ENCODE results near the gene C1orf232. TPM values are rescaled to one million over a fixed set of nuclear protein-coding genes. Genes with fewer than 3 reads are reported as not detected.

Gene C1orf232
- total and polyA plus RNA-seq, 2 donors (not counting 3 experiments of a cell fraction or from before 2014, with no cell fraction given): not detected

- Histone ChIP-seq H3K27ac (ENCODE audit: insufficient read depth, low read depth, low read length) (no peak overlapping the region), H3K9me3 (replicated peaks; ENCODE audit: control insufficient read depth, insufficient read depth, low read length) (no peaks in the 10 kb centered on the region), H4K20me1 (replicated peaks; ENCODE audit: control insufficient read depth, extremely low read depth, insufficient read depth, low read length) (no peaks in the 10 kb centered on the region), H3K79me2 (ENCODE audit: control insufficient read depth, insufficient read depth, low read length) (no peaks in the 10 kb centered on the region), H3K4me3 (replicated peaks in 1 of 3; ENCODE audit: insufficient read depth in 1 of 3, low read depth in 1 of 3, low read length in 3 of 3) (no peak overlapping the region), H3K9ac (replicated peaks; ENCODE audit: extremely low read depth, insufficient read depth, low read length) (no peak overlapping the region), H3K27me3 (ENCODE audit: control insufficient read depth in 2 of 2, insufficient read depth in 2 of 2, low read length in 2 of 2) (peaks cover 0 to 3% of the 10 kb centered on the region in 2 experiments), H3K4me1 (ENCODE audit: control insufficient read depth, extremely low read depth, insufficient read depth, low read length) (no peaks in the 10 kb centered on the region), H3K9me1 (replicated peaks; ENCODE audit: control insufficient read depth, extremely low read depth, insufficient read depth, low read length) (no peaks in the 10 kb centered on the region), H3K36me3 (ENCODE audit: control insufficient read depth in 2 of 2, extremely low read depth in 1 of 2, insufficient read depth in 2 of 2, low read length in 2 of 2) (no peaks in the 10 kb centered on the region), H2AFZ (ENCODE audit: low read depth, low read length) (no peak overlapping the region), H3K4me2 (ENCODE audit: insufficient read depth, low read length) (no peak overlapping the region)
- dilution Hi-C loops (cut with MboI; ENCODE audit: extremely low pct_ligation_motif_present, low sequenced_read_pairs) (no loop called here), intact Hi-C loops (cut with micrococcal nuclease) (no loop called here)
- CTCF ChIA-PET: interaction anchor here (1.1 to 2.6 kb wide), 5 partner anchors 20 to 228 kb away, joined by 3 to 12 read pairs (median 8); partner anchors contain the start of genes CEP85 and ZNF593
- FAIRE-seq (no peak), DNase-seq (ENCODE audit: low read depth, low spot score) (no peak)
- TF ChIP-seq GATA2 (IDR thresholded peaks at IDR 0.05; ENCODE audit: insufficient read depth, insufficient read length, low read depth, low read length) (no peak), CTCF (IDR thresholded peaks at IDR 0.05; ENCODE audit: extremely low read depth in 1 of 2, insufficient read depth in 1 of 2, low read depth in 1 of 2, low read length in 2 of 2) (no peak), JUN (IDR thresholded peaks at IDR 0.05; ENCODE audit: borderline replicate concordance, insufficient read depth, insufficient read length, low read depth) (no peak), POLR2A (IDR thresholded peaks at IDR 0.05; ENCODE audit: low read depth, low read length) (no peak), MYC (IDR thresholded peaks at IDR 0.05; ENCODE audit: low read depth, low read length) (no peak), FOS (IDR thresholded peaks at IDR 0.05; ENCODE audit: borderline replicate concordance, insufficient read depth, low read length) (no peak), MAX (IDR thresholded peaks at IDR 0.05; ENCODE audit: insufficient read depth, insufficient read length) (no peak), EZH2 (IDR thresholded peaks at IDR 0.05; ENCODE audit: borderline replicate concordance, low read depth, low read length, severe bottlenecking) (no peak), POLR2AphosphoS5 (IDR thresholded peaks at IDR 0.05; ENCODE audit: insufficient read depth, low read depth, low read length) (no peak)
- POLR2A ChIA-PET: no interaction called here
- BruUV-seq (replicated peaks): no TSS peak
Measured at GRCh38 chr1:26189331-26189730, 20.6 kb upstream of the C1orf232 start.
